Thyroid gland (tissue), 4 donors: ENCODE data around the gene LRP8. TPM values are rescaled to one million over a fixed set of nuclear protein-coding genes. Genes with fewer than 3 reads are reported as not detected.
A peak's percentile ranks its signal among the peaks of the same experiment; 100 is the strongest.

Experiments
- DNase-seq, 2 donors: peaks; one replicate each; pipeline ENCODE4 v3.0.0-alpha.2; 2019
- H3K27ac ChIP-seq, 3 donors: fragments of 200-600 bp; sonication (generic); 1 replicate in 2 of 3; 2 replicates in 1 of 3; pipeline ENCODE4 v1.5.1; 2016 to 2019; ENCODE audit warnings: mild to moderate bottlenecking in 1 of 3, moderate library complexity in 1 of 3
- H3K27me3 ChIP-seq: fragments of 200-600 bp; sonication (generic); one replicate; pipeline ENCODE4 v1.5.1; 2019
- H3K36me3 ChIP-seq, 2 donors: fragments of 200-600 bp; sonication (generic); one replicate each; pipeline ENCODE4 v1.5.1; 2016 to 2019
- H3K4me1 ChIP-seq, 2 donors: fragments of 200-600 bp; sonication (generic); one replicate each; pipeline ENCODE4 v1.5.1; 2017 to 2019
- H3K4me3 ChIP-seq, 3 donors: fragments of 200-600 bp; sonication (generic); replicated peaks in 1 of 3; 1 replicate in 2 of 3; 2 replicates in 1 of 3; pipeline ENCODE4 v1.5.1; 2016; ENCODE audit warnings: mild to moderate bottlenecking in 1 of 3
- H3K9me3 ChIP-seq: fragments of 200-600 bp; sonication (generic); one replicate; pipeline ENCODE4 v1.5.1; 2017
- CTCF ChIP-seq, 6 experiments: fragments of 200-600 bp in 3 of 6; fragments of 450-650 bp in 3 of 6; sonication (generic) in 3 of 6; IDR thresholded peaks; one replicate each; pipeline ENCODE4 v1.5.1; 2016 to 2019; ENCODE audit warnings: antibody characterized with exemption in 6 of 6, mild to moderate bottlenecking in 2 of 6, inconsistent platforms in 1 of 6, moderate library complexity in 1 of 6
- POLR2A ChIP-seq, 2 donors: fragments of 450-650 bp; IDR thresholded peaks; one replicate each; pipeline ENCODE4 v1.6.1; 2017; ENCODE audit warnings: antibody characterized with exemption in 2 of 2, mild to moderate bottlenecking in 2 of 2, moderate library complexity in 1 of 2
- WGBS, 2 donors: methylation state at CpG; one replicate each; pipeline ENCODE4 v1.1.5; 2017; 5-methylcytosine and 5-hydroxymethylcytosine counted together
- intact Hi-C: fragments of 100-400 bp; cut with DNase I; formaldehyde crosslinking; loops from one replicate; pipeline ENCODE4 v1.15.1; 2023
- total RNA-seq, 4 donors: library from RNA; depleted of rRNA; stranded (reverse); fragments of >200 nt; gene quantifications; one replicate each; pipeline ENCODE4 v1.2.3, GENCODE V29; 2016

Gene LRP8
- 100 to 1,000 TPM in 3 of 4 donors, 10 to 100 TPM in 1; 92.8 to 200 (median 143) TPM for total RNA-seq

GRCh38 chr1:53328009-53328461 is at the start of gene LRP8:
TSS of gene LRP8 (minus strand) at chr1:53328070. CDS start at chr1:53327912, 158 bp downstream.
- H3K27ac ChIP-seq: peak within 1 kb of the TSS in 1 of 3 donors; percentile 69
- no peak for TF ChIP-seq CTCF (IDR thresholded peaks at IDR 0.05)
- peak in 1 of 2 donors; percentile 64 for TF ChIP-seq POLR2A (IDR thresholded peaks at IDR 0.05)
- peaks cover 25 to 29% of the 10 kb centered on the region in 2 donors for H3K4me1 ChIP-seq
- H3K9me3 ChIP-seq: no peaks in the 10 kb centered on the region
- H3K36me3 ChIP-seq: no peaks in the 10 kb centered on the region
- H3K27me3 ChIP-seq: no peaks in the 10 kb centered on the region
- H3K4me3 ChIP-seq: peak within 1 kb of the TSS; percentile 63 to 89 (median 78)
- peak; percentile 81 to 83 for DNase-seq
- intact Hi-C loops: no loop called here
- 8 to 24% methylated on average over 6 of the region's 47 CpGs for WGBS, 2 donors

GRCh38 chr1:53377438-53377841 is 49.6 kb upstream of the LRP8 start:
- 78 to 83% methylated on average over 11 to 13 of the region's 13 CpGs for WGBS, 2 donors
- Histone ChIP-seq H3K9me3 (no peaks in the 10 kb centered on the region), H3K36me3 (no peaks in the 10 kb centered on the region), H3K27ac (no peak overlapping the region), H3K27me3 (no peaks in the 10 kb centered on the region), H3K4me1 (peaks cover 0 to 8% of the 10 kb centered on the region in 2 donors), H3K4me3 (no peak overlapping the region)
- no peak for DNase-seq
- intact Hi-C loops: no loop called here
- TF ChIP-seq POLR2A (IDR thresholded peaks at IDR 0.05) (no peak), CTCF (IDR thresholded peaks at IDR 0.05) (no peak)

- Histone ChIP-seq H3K4me1 (peaks cover 0 to 6% of the 10 kb centered on the region in 2 donors), H3K9me3 (no peaks in the 10 kb centered on the region), H3K36me3 (no peaks in the 10 kb centered on the region), H3K4me3 (no peak overlapping the region), H3K27ac (no peak overlapping the region), H3K27me3 (no peaks in the 10 kb centered on the region)
- WGBS, 2 donors: 80 to 81% methylated on average over 14 of the region's 14 CpGs
- no peak for DNase-seq
- intact Hi-C loops: no loop called here
- no peak for TF ChIP-seq CTCF (IDR thresholded peaks at IDR 0.05)
- TF ChIP-seq POLR2A (IDR thresholded peaks at IDR 0.05): no peak
These were observed 49.0 kb upstream of the LRP8 start for GRCh38 chr1:53376742-53377437.

GRCh38 chr1:53376041-53376461 is 48.2 kb upstream of the LRP8 start:
- DNase-seq: no peak
- H3K9me3 ChIP-seq: no peaks in the 10 kb centered on the region
- H3K36me3 ChIP-seq: no peaks in the 10 kb centered on the region
- TF ChIP-seq POLR2A (IDR thresholded peaks at IDR 0.05) (no peak), CTCF (IDR thresholded peaks at IDR 0.05) (no peak)
- H3K4me1 ChIP-seq: no peaks in the 10 kb centered on the region
- intact Hi-C loops: no loop called here
- WGBS, 2 donors: 41 to 47% methylated on average over 11 to 14 of the region's 14 CpGs
- no peaks in the 10 kb centered on the region for H3K27me3 ChIP-seq
- H3K27ac ChIP-seq: no peak overlapping the region
- H3K4me3 ChIP-seq: no peak overlapping the region

GRCh38 chr1:53375440-53375839 is 47.6 kb upstream of the LRP8 start:
- Histone ChIP-seq H3K36me3 (no peaks in the 10 kb centered on the region), H3K27me3 (no peaks in the 10 kb centered on the region), H3K4me3 (no peak overlapping the region), H3K4me1 (no peaks in the 10 kb centered on the region), H3K27ac (no peak overlapping the region), H3K9me3 (no peaks in the 10 kb centered on the region)
- TF ChIP-seq CTCF (IDR thresholded peaks at IDR 0.05) (no peak), POLR2A (IDR thresholded peaks at IDR 0.05) (no peak)
- intact Hi-C loops: no loop called here
- WGBS, 2 donors: 74 to 75% methylated on average over 13 of the region's 13 CpGs
- no peak for DNase-seq
